ENCODE results near the gene RTKN2.

RTKN2 gene

DNA sequence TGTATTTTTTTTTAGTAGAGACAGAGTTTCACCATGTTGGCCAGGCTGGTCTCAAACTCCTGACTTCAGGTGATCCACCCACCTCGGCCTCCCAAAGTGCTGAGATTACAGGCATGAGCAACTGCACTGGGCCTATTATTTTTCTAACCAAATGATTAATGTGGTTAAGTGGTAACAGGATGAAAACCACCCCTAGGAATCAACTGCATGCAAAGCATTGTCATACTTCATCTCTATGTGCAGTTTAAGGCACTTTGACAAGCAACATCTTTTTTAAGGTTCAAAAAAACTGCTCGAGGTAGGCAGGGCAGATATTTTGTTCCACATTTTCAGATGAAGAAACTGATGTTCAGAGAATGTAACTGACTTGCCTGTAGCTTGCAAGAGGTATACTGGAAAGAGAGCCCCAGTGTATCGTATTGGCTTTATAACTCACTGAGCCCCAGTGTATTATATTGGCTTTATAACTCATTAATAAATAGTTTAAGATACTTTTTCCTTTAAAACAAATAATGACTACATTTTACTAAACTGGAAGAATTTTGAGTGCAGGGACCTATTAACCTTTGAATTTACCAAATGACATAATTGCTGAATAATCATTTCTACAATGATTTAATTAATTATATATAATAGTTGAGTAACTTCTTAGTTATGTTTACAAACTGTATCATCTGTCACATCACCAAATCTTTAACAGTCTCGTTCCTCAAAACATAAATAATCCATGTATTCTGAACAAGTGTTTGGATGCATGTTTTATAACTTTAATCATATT lies 38.1 kb downstream of the RTKN2 start:
- DNase-seq (ENCODE audit: low read depth, low spot score): peak; percentile 57

DNA sequence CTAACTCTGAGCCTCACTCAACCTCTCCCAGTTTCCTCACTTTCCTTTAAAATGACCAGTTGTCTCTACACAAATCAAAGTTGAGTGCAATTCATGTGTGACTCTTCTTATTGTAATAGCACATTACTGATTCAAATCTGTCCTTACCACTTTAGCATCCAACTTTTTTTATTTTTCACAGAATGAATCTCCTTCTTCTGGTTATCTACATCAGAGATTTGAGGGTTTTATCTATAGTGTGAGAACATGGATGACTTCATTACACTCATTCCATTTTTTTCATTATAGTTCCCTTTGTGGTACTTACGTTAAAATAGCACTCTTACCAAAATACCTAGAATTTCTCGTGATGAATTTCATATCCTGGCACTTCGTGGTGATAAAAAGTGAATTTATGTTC lies 43.3 kb downstream of the RTKN2 start:
- no peak for DNase-seq (ENCODE audit: low read depth, low spot score)

DNA sequence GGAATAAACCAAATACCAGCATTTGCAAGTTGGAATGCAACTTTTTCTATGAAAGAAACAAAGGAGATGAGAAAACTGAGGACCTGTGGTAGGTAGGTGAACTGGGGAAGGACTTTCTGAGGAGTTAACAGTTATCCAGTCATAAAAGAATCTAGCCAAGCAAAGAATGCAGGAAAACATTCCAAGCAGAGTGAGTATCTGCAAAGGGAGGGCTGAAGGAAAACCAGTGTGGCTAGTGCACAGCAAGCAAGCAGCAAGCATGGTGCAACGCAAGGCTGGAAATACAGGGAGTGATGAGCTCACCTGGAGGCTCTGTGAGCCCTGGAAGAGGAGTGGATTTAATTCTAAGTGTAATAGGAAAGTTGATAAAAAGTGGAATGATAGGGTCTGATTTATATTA lies 44.0 kb downstream of the RTKN2 start:
- peak; percentile 82 for DNase-seq (ENCODE audit: low read depth, low spot score)

DNA sequence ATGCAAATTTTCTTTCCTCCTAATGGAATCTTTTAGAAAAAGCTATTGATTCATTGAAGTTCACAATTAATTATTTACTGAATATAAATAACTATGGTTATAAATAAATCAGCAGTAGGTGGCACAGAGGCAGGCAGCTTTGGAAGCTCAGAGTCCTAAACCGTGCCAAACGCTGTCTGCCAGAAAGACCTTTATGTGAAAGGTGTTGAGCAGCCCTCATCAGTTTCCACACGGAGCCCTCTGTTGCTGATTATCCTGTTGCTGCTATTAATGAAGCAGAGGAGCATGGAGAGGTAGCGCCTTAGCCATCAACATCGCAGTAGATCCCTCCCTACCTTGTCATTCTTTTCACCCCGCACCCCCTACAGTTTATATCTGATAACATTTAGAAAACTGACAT lies 51.0 kb downstream of the RTKN2 start:
- no peak for DNase-seq (ENCODE audit: low read depth, low spot score)

DNA sequence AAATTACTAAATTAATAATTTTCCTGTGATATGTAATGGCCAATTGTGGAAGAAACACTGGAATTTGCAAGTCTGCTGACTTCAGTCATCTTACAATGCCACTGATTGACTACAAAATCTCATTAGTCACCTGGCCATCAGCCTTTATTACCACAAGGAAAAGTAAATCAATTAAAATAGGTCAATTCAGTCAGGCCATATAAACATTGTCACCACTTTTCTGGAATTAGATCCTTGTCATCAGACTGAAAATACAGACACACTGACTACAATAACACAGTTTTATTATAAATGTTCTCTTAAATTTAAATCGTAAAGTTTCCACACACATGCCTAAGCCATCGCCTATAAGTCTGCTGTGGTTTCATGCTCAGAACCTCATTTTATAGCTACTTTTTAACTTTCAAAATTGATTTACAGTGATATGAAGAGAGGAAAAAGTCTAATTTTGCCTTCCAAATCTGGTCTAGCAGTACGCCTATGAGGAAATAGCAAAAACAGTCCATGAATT lies 54.2 kb downstream of the RTKN2 start:
- no peak for DNase-seq (ENCODE audit: low read depth, low spot score)

DNA sequence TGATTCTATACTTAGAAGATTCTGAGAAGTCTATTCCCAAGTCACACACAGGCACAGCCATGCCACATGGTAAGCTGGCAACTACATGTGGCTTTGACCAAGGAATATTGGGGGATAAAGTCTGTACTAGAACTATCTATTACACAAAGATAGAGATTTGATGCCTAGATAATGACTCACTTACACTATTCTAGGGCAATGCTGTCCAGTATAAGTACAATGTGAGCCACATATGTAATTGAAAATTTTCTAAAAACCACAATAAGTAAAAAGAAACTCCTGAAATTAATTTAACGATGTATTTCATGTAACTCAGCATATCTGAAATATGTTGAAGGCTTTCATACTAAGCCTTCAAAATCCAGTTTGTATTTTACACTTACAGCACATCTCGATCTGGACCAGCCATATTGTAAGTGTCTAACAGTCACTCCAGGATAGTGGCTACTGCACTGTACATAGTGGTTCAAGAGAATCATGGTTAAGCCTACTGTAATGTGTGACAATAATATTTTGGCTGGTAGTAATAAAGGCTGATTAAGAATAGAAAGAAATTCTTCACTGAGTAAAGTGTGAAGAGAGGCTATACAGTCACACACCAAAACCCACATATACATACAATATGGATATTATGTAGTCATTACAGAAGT lies 62.8 kb downstream of the RTKN2 start:
- DNase-seq (ENCODE audit: low read depth, low spot score): no peak

DNA sequence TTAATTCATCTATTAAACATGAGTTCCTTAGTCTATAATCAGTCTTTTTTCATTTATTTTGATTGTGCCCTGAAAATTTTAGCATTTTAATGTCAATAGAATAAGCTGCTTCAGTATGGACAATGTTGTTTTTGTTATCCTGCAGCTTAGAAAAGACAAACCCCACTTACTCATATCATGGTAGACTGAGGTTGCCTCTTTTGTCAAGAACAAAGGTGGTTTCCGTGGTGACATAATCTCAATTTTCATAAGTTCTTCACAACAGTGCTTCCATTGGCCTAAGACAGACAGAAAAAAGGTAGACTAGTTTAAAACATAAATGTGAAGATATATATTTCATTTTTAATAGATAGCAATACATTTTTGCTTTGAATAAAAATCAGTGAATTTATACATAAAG lies 69.1 kb downstream of the RTKN2 start:
- peak; percentile 7 for DNase-seq (ENCODE audit: low read depth, low spot score)

DNA sequence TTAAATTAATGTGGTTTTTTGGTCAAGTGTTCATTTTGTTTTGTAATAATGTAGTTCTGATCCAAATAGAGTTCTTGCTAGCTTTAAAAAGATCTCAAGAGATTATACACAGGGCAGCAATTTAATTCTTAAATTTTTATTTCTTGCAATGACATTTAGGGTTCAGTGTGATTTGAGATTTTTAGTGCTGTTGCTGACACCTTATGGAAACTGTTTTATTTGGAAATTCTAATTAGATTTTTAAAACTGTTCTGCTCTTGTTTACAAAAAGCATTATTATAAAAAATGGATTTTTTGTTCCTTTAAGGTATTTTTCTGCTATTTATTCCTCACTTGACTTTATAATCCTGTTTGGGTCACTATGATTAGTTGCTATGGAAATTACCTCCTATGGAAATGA lies 72.1 kb downstream of the RTKN2 start:
- DNase-seq (ENCODE audit: low read depth, low spot score): no peak

DNA sequence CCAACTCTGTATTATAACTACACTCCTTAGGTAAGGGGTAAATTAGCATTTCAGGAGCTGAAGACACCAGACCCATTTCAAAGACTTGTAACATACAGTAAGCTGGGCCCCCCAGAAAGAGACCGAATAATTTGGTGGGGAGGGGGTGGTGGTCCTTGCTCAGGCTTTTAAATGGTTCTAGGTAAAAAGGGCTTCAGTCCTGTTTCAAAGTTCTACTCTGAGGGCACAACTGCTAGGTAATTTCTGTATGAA lies 73.0 kb downstream of the RTKN2 start:
- DNase-seq (ENCODE audit: low read depth, low spot score): no peak

DNA sequence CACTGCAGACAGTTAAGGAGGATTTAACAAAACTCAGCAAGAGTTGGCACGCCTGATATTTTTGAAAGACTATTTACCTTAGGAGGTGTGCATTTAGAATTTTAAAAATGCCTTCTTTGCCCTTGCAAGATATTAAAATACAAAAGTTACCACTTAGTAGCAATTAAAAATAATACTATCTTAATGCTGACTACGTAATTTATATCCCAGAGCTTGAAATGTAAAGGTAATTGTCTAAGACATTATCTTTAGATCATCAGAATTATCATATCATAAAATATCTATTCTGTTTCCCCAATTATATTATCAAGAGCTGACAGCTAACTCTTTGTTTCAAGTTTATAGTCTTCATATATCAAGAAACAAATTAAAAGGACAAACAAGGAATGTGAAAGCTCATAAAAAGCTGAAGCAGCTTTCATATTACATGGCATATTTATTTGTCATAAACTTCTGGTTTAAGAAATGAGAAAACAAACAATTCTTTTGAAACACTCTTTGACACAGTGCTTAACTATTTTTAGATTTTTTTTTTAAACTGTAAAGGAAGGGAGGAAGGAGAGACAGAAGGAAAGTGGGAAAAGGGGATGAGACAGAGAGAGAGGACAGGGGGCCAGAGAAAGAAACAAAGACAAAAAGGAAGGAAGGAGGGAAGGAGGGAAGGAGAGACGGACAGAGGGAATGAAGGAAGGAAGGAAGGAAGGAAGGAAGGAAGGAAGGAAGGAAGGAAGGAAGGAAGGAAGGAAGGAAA lies 73.5 kb downstream of the RTKN2 start:
- no peak for DNase-seq (ENCODE audit: low read depth, low spot score)

DNA sequence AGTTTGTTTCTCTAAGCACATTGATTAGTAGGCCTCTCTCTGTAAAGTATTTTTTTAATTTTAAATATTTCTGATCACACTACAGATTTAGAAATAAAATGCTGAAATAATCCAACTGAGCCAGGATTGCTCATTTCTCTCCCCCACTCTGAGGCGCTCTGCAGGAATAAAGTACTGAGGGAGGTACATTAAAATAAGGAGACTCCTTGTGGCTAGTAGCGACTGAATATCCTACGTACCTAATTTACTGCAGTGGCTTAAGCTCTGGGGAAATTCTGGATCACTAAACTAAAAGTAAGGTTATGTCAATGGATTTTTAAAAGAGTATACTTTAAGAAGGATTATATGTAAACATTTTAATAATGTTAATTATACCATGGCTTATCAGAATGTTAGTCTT lies 75.2 kb downstream of the RTKN2 start:
- DNase-seq (ENCODE audit: low read depth, low spot score): no peak

DNA sequence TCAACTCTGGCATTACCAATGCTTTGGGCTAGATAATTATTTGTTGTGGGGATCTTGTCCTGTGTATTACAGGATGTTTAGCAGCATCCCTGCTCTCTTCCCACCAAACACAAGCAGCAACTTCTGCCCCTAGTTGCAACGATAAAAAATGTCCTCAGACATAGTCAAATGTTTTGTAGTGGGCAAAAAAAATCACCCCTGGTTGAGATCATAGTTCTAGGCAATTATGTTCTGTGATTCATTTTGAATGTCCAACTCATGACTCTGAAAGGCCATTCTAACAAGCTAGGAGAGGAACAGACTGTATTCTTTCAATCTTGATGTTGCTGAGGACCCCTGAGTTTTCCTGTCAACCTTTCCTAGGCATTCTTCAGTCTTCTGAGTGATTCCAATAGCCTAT lies 79.5 kb downstream of the RTKN2 start:
- no peak for DNase-seq (ENCODE audit: low read depth, low spot score)

DNA sequence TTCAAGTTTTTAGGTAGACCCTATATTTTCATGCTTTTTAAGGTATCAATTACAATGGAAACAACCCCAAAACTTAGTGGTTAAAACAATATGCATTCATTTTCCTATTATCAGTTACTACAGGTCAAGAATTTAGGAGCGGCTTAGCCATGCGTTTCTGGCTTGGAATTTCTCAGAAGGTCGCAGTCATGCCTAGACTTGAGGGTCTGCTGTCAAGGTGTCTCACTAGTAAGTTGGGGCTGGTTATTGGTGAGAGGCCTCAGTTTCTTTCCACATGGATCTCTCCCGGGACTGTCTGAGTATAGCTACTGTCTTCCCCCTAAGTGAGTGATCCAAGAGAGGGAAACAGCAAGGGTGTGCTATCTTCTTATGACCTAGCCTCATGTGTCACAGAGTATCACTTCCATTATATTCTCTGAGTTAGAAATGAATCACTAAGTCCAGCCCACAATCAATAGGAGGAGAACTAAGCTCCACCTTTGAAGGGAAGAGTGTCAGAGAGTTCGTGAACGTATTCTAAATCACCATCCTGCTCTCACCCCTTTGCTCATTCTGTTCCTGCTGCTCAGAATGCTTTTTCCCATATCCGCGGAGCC lies 80.5 kb downstream of the RTKN2 start:
- no peak for DNase-seq (ENCODE audit: low read depth, low spot score)

DNA sequence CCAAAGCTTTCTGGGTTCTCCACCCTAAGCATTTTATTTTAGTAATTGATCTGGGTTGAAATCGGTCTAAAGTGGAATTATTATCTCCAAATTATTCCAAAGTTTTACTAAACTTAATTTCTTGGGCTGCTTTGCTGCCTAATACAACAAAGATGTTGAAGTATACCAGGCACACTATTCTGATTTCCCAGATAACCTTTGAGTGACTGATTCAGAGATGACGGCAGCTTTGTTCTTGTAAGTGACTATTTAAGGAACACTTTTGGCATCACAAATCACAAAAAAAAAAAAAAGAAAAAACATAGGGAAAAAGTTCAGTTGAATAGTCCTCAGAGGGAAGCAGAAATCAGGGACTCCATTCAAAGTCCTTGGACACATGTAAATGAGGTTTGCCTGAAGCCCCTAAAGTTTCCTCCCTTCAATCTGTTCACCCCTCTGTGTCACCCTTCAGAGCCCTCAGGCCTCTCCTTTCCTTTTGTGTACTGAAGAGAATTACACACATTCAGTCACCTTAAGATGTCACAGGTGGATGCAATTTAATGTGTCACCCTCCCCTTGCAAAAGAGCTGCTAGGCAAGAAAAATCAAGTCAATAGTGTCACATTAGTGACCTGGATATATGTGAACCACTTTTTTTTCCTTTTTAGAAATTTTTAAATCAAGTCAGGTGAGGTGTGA lies 81.5 kb downstream of the RTKN2 start:
- no peak for DNase-seq (ENCODE audit: low read depth, low spot score)

DNA sequence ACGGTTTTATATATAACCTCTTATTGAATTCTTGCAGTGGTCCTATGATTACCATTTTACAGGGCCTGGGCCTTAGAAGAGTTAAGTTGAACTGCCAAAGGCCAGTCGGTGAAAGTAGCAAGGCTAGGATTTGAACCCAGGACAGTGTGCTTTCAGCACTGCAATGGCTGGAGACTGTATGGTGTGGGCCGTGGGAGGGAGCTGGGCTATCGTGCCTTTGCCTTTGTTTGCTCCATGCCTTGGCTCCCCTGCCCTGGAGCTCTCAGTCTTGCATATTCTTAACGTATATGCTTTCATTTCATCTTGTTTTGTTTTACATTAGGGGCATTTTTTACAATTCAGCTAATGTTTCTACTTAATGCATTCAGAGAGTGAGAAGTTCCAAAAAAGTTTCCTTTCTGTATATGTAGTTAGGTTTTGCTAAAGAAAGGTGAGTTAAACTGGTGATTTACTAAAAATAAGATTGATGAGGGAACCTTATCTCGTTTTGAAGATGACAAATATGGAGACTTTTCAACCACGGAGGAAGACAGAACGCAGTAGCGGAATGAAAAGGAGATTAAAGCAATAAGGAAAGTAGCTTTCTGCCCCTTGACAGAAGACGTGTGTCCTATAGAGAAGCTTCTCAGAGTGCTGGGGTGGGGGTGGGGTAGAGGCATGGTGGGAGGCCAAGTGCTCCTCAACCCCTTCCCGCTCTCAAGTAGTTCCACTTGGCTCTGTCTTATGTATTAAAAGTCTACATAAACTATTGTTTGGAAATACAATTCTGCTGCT lies 82.5 kb downstream of the RTKN2 start:
- DNase-seq (ENCODE audit: low read depth, low spot score): no peak

DNA sequence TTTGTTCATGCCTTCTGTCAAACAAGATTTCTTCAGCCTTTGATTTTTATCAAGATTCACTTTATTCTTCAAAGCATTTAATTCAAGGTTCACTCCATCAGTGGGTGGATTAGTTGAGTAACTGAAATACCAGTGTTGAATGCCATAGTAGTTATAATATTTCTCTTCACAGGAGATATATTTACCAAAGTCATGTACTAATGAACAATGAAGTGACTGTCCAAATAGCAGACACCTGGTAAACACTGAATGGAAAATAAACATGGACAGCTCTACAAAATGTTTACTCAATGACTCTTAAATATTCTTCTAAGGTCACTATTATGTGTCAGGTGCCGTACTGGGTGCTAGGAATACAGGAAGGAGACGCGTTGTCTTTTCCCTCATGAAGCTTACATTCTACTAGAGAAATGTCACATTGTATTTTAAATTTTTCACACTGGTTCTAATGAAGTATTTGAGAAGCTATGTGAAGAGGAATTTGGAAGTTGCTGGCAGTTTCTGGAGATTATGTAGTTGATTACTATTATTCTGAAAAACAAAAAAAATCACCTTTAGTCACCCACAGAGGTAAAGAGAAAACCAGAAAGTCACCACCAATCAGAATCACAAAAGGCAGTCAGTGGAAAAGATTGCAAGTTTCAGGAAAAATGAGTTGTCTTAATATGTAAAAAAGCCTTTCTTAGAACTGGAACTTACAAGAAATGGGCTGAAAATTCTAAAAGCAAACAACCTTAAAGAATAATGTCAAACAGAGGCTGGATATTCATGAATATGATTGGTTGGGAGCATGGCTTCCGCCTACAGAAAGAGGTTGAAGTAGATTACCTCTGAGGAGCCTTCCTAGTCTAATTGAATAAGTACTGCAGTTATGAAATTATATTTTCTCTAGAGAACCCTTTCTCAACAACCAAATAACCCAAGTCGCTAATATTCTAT lies 84.5 kb downstream of the RTKN2 start:
- DNase-seq (ENCODE audit: low read depth, low spot score): no peak

DNA sequence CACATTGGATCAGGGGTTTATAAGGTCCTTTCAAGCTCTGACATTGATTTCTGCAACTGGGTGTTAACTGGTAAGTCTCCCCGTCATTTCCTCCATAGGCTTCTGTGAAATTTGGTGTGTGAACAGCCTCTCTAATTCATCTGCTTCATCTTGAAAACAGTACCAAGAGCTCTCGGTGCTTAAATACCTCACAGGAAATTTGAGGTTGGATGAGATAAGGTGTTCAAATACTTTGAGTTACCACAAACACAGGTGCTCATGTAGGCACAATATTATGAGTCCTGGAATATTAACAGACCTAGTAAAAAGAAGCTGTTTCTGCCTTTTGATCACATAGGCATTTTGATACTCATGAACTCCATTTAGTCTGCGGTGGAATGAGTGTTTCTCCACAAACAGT lies 85.2 kb downstream of the RTKN2 start:
- DNase-seq (ENCODE audit: low read depth, low spot score): no peak

DNA sequence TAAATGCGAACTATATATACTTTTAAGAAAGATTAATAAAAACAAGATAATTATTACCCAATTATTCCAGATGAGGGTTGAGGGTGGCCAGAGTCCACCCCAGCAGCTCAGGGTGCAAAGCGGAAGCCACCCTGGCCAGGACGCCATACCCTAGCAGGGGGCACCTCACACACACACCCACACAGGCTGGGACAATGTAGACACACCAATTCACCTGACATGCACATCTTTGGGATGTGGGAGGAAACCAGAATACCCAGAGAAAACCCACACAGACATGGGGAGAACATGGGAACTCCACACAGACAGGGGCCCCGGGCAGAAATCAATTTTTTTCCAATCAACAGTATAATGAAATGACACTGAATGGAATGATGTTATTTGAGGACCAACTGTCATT lies 86.0 kb downstream of the RTKN2 start:
- no peak for DNase-seq (ENCODE audit: low read depth, low spot score)

DNA sequence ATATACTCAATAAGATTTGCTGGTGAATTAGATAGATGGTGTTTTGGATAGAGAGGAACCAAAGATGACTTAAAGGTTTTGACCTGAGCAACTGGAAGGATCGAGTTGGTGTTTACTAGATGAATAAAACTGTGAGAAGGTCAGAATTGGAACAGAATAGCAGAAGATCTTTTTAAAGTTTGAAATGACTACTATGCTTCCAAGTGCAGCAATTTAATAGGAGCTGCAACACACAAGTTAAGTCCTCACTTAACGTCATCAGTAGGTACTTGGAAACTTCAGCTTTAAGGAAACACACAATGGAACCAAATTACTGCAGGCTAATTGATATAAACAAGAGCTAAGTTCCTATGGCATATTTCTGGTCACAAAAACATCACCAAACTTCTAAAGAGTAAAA lies 86.5 kb downstream of the RTKN2 start:
- no peak for DNase-seq (ENCODE audit: low read depth, low spot score)

DNA sequence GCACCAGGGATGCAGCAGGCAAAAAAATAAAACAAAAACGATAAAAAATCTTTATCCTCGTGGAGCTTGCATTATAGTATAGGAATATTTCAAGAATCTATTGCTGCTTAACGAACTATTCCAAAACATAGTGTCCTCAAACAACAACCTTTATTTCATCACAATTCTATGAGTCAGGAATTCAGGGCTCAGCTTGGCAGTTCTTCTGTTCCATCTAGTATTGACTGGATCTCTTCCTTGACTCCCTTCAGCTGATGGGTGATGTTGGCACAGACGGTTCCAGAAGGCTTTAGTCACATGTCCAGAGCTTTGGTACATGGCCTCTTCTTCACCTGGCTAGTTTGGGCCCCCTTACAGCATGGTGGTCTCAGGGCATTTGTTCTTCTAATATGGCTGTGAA lies 88.0 kb downstream of the RTKN2 start:
- no peak for DNase-seq (ENCODE audit: low read depth, low spot score)

Measured in astrocyte of the hippocampus (primary cell).